HG02884 (cell line): ENCODE measurements around the gene CHD9NB.
A peak's percentile ranks its signal among the peaks of the same experiment; 100 is the strongest.
"Not testable (repeated sequence)": the region's sequence is repeated elsewhere in the genome, so short reads cannot be mapped to it uniquely, and the experiment has no call there.

ENCODE experiments used
- ATAC-seq: cut with Tn5 transposase; IDR thresholded peaks from one replicate; pipeline ENCODE4 v1.9.1; 2021; ENCODE audit warnings: mild to moderate bottlenecking, moderate library complexity; ENCODE audit not compliant: unreplicated experiment

CHD9NB gene

GRCh38 chr16:53058441-53058840, 5.7 kb upstream of the CHD9NB start:
- ATAC-seq: no peak

DNA sequence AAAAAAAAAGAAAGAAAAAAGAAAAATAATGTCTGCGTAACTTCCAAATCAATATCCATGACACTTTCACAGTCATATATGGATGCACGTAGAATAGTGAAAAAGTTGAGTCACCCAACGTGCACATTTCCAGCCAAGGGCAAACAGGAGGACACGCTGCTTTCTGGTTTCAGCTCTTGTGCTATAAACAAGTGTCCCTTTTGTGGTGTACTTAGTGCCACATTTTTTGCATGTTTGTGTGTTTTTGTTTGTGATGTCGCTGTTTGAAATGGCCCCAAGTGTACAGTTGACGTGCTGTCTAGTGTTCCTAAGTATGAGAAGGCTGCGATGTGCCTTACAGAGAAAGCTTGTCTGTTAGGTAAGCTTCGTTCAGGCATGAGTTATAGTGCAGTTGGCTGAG, 5.0 kb upstream of the CHD9NB start:
- no peak for ATAC-seq

DNA sequence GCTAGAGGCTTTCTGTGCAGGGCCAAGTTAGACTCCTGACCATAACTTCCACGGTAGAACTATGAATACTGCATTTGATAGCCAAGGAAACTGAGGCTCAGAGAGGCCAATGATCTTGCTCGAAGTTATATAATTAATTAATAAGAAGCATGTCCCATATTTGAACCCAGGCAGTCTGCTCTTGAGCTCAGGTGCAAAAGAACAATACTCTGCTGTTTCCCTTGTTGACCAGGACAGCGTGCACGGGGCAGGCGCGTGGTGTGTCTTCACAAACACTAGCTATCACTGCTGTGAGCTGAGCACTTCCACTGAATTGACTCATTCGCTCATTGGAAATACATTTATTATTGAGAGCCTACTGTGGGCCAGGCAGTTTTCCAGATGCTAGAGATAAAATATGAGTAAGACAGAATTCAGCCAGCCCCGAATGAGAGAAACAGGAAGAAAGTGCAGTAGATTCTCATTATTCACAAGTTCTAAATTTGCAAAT, 3.7 kb upstream of the CHD9NB start:
- no peak for ATAC-seq

DNA sequence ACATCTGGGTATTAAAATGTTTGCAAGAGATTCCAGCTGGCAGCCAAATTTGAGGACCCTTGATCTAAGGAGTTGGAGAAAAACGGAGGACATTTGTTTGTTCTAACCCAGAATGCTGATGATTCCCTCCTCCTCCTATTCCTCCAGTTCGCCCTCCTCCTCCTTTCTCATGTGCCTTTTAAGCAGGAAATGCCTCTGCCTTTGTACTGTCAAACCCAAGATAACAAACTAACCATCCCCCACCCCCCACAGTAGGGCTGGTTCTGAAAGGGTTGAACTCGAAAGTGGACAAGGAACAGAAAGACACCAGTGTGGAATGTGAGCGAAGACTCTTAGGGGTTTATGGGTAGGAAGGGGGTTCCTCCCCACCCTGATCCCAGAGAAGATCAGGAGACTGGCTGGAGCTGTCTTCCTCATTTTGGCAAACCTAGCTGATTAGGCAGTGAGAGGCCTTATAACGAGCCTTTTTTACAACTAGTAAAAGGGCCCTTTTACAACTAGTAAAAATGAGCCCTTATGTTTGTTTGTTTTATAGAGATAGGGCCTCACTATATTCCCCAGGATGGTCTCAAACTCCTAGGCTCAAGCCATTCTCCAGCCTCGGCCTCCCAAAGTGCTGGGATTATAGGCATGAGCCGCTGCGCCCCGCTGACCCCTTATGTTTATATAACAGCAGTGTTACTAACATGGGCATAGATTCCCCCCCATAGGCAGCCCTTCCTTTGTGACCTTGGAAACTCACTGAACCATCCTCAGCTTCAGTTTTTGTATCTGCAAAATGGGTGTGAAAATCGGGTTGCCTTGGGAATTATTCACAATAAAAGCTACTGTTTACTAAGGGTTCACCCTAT, 3.1 kb upstream of the CHD9NB start:
- no peak for ATAC-seq

DNA sequence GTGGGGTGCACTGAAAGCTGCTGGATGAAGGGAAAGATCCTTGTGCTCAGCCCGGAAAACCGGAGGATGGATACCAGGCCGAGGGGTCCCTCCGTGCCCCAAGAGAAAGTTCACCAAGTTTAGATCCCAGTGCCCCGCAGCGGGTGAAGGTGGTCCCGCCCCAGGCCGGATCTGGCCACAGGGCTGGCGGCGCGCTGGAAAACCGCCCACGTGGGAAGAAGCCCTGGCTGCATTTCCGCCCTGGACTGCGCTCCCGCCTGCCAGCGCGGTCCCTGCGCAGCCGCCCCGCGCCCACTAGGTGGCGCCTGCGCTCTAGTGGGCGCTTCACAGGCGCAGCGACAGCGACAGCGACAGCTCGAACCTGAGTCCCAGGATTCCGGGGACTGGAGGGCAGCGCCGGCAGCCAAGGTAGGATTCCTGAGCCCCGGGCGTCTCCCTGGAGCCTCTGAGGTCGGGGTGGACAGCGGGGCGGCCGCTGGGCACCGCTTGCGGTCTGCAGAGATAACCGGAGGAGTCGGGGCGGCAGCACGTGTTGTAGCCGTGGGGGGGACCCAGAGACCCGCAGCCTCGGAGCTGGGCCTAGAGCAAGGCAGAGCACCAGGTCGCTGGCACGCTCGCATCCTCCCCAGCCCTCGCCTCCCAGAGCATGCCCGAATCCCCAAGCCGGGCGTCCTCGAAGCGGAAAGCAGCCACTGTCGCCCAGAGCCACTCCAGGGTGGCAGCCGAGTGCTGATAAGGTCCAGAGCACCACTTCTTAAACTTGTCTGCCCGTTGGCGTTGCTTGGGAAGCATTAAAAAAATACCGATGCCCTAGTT, 2.2 kb upstream of the CHD9NB start, which contains the start of gene CHD9:
TSS of gene CHD9 (plus strand) at position 322 of the 816 bp plus-strand sequence. CDS start 101,099 bp downstream, outside the sequence.
- ATAC-seq: peak; percentile 77

GRCh38 chr16:53053967-53054669, 1.4 kb upstream of the CHD9NB start:
- ATAC-seq: peak; percentile 42

- not testable (repeated sequence) for ATAC-seq
These were observed 1.4 kb downstream of the CHD9NB start for GRCh38 chr16:53051255-53051654.

GRCh38 chr16:53048139-53048915, 4.4 kb downstream of the CHD9NB start:
- ATAC-seq: no peak

DNA sequence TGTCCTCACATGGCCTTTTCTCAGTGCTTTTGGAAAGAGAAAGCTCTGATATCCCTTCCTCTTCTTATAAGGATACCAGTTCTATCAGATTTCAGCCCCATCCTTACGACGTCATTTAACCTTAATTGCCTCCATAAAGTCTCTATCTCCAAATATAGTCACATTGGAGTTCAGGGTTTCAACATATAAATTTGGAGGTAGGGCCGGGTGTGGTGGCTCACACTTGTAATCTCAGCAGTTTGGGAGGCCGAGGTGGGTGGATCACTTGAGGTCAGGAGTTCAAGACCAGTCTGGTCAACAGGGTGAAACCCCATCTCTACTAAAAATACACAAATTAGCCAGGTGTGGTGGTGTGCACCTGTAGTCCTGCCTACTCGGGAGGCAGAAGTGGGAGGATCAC, 5.2 kb downstream of the CHD9NB start:
- not testable (repeated sequence) for ATAC-seq

DNA sequence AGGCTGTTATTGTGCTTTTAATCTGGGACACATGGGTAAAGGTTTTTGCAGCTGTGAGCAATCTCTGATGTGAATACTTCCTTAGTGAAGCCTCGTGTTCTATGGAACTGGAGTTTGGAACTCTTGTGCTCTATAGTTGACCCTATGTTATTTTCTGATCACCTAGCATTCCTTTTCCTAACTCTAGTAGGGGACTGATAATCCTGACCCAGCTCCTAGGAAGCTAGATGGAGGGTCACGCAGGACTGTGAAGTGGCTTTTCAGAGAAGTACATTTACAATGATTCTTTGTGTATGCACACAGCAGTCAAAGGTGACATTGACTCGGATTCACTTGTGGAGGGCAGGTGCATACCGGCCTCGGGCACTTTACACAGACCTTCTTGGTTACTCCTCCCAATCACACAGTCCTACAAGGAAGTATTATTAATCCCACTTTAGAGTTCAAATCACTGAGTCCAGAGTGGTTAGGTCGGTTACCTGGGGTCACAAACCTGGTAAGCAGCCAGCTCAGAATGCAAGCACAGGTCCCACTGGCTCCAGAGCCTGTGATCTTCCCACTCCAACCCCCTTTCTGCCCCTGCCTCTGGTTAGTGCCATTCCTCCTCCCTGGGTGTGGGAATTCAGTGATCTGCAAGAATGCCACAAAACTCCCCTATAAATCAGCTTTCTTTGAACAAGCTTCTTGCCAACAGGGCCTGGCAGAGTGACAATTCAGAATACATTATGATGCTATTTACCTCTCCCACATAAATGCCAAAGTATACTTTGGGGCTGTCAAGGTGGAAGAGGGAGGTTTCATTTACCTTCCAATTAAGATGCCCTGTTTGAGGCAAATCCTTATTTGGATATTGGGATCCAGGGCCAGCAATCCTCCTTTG, 7.1 kb downstream of the CHD9NB start:
- no peak for ATAC-seq

GRCh38 chr16:53043986-53044601, 8.6 kb downstream of the CHD9NB start:
- no peak for ATAC-seq

DNA sequence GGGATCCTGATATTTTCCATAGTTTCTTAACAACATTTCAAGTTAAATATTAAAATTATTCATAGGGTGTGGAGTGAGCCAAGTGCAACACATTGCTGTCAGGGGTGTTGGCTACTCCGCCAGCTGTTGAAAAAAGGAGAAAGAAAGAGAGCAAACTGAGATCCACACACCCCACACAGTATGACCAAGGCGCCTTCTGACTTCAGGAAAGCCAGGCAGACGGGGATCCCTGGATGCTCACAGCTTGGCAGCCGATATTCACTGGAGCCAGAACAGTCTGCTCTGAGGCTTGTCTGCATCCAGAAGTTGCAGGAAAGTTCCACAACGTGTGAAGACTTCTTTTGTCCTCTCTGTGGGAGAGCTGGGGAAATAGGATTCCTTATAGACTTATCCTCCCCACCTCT, 9.3 kb downstream of the CHD9NB start:
- no peak for ATAC-seq

DNA sequence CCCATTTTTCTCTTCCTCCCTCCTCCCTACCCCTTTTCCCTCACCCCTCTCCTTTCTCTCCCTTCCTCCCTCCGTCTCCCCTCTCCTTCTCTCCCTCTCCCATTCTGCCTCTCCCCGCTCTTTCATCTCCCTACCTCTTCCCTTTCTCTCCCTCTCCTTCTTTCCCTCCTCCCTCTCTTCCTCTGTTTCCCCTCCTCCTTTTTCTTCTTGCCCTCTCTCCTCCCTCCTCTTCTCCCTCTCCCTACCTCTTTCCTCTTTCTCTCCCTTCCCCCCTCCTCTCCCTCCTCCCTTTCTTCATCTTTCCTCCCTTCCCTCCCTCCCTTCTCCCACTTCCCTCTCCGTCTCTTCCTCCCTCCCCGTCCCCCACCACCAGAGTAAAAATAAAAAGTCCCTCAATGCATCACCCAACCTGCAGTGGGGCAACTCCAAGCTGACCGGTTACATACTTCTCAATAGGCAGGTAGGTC, 10.4 kb downstream of the CHD9NB start:
- no peak for ATAC-seq

- ATAC-seq: no peak
These were observed 11.2 kb downstream of the CHD9NB start for GRCh38 chr16:53041320-53042051.

DNA sequence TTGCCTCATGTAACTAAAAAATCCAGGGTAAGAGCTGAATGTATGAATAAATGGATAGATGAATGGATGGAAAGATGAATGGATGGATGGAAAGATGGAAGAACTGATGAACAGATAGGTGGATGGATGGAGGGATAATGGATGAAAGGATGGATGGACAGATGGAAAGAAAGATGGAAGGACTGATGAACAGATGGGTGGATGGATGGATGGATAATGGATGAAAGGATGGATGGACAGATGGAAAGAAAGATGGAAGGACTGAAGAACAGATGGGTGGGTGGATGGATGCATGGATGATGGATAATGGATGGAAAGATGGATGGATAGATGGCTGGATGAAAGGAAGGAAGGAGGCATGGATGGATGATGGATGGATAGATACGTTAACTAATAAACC, 11.9 kb downstream of the CHD9NB start:
- no peak for ATAC-seq

- ATAC-seq: not testable (repeated sequence)
These were observed 16.0 kb downstream of the CHD9NB start for GRCh38 chr16:53036711-53037110.

- no peak for ATAC-seq
These were observed 16.6 kb downstream of the CHD9NB start for GRCh38 chr16:53036066-53036465.
